Endodermal cell (in vitro differentiated cells): ENCODE results near the gene CELF2. TPM values are rescaled to one million over a fixed set of nuclear protein-coding genes. Genes with fewer than 3 reads are reported as not detected.

ENCODE experiments used
- DNase-seq: peaks from one replicate; pipeline ENCODE4 v3.0.0-alpha.2; 2017
- H3K27ac ChIP-seq: 2 replicates; pipeline ENCODE4 v1.5.1; 2013; ENCODE audit warnings: mild to moderate bottlenecking, low read depth, low read length, moderate library complexity
- H3K27me3 ChIP-seq: 2 replicates; pipeline ENCODE4 v1.6.1; 2013; ENCODE audit warnings: mild to moderate bottlenecking, low read length, moderate library complexity; ENCODE audit not compliant: insufficient read depth, control insufficient read depth, poor library complexity, severe bottlenecking
- H3K36me3 ChIP-seq: 2 replicates; pipeline ENCODE4 v1.7.0; 2013; ENCODE audit warnings: mild to moderate bottlenecking, low read length, moderate library complexity; ENCODE audit not compliant: control insufficient read depth, insufficient read depth
- H3K4me1 ChIP-seq: one replicate; pipeline ENCODE4 v1.7.0; 2013; ENCODE audit warnings: low read length; ENCODE audit not compliant: control insufficient read depth, insufficient read depth
- H3K4me3 ChIP-seq: 2 replicates; pipeline ENCODE4 v1.5.1; 2013; ENCODE audit warnings: mild to moderate bottlenecking, low read length, moderate library complexity
- H3K9ac ChIP-seq: 2 replicates; pipeline ENCODE4 v1.6.1; 2013; ENCODE audit warnings: mild to moderate bottlenecking, low read length, moderate library complexity; ENCODE audit not compliant: poor library complexity, severe bottlenecking; ENCODE audit errors: extremely low read depth
- H3K9me3 ChIP-seq: 2 replicates; pipeline ENCODE4 v1.6.1; 2013; ENCODE audit warnings: mild to moderate bottlenecking, low read length, moderate library complexity; ENCODE audit not compliant: control insufficient read depth
- H3K27ac Mint-ChIP-seq: 2 replicates; pipeline ENCODE4 v1.8.0; 2020; ENCODE audit warnings: mixed read lengths
- H3K27me3 Mint-ChIP-seq: 2 replicates; pipeline ENCODE4 v1.8.0; 2021; ENCODE audit warnings: mild to moderate bottlenecking, mixed read lengths; ENCODE audit not compliant: insufficient read depth
- H3K36me3 Mint-ChIP-seq: 2 replicates; pipeline ENCODE4 v1.8.0; 2020; ENCODE audit warnings: low read depth, mixed read lengths
- H3K4me1 Mint-ChIP-seq: 2 replicates; pipeline ENCODE4 v1.8.0; 2020; ENCODE audit warnings: mixed read lengths
- H3K4me3 Mint-ChIP-seq: 2 replicates; pipeline ENCODE4 v1.8.0; 2020; ENCODE audit warnings: mild to moderate bottlenecking, moderate library complexity, mixed read lengths
- H3K9me3 Mint-ChIP-seq: 2 replicates; pipeline ENCODE4 v1.8.0; 2020; ENCODE audit warnings: mild to moderate bottlenecking, mixed read lengths
- CTCF ChIP-seq: fragments of 200-600 bp; sonication (generic); conservative IDR thresholded peaks from 2 replicates; pipeline ENCODE4 v1.5.0; 2021; ENCODE audit warnings: antibody characterized with exemption, mild to moderate bottlenecking
- WGBS, 2 experiments: methylation state at CpG; one replicate each; pipeline versions ENCODE4 v1.1.5 to v1.1.7; 2013; ENCODE audit warnings: missing lambda C conversion rate in 2 of 2, mixed read lengths in 1 of 2; ENCODE audit not compliant: insufficient coverage in 1 of 2, insufficient read length in 1 of 2; 5-methylcytosine and 5-hydroxymethylcytosine counted together
- total RNA-seq, 2 donors: library from RNA; stranded (reverse); fragmentation: NEBNext Ultra II Directional in 1 of 2; extraction: Animal tissue kit (Norgen Biotek cat#: 25700) in 1 of 2; gene quantifications; 2 replicates in 1 of 2; 3 replicates in 1 of 2; pipeline ENCODE4 v1.2.1, GENCODE V29; 2021

CELF2 gene
- total RNA-seq, 2 donors from 2014 or later: 79.9 to 96.1 TPM

- 85 to 89% methylated on average over 2 of the region's 2 CpGs for WGBS, 2 experiments
- no peak overlapping the region for H3K9ac ChIP-seq
- H3K27me3 ChIP-seq: no peaks in the 10 kb centered on the region
- no peak for TF ChIP-seq CTCF
- H3K4me1 ChIP-seq: peaks cover 20% of the 10 kb centered on the region
- Mint-ChIP-seq H3K27ac (peak overlapping the region; percentile 62), H3K36me3 (no peaks in the 10 kb centered on the region), H3K9me3 (peaks cover 13% of the 10 kb centered on the region), H3K4me3 (no peak overlapping the region), H3K4me1 (peaks cover 42% of the 10 kb centered on the region), H3K27me3 (peaks cover 2% of the 10 kb centered on the region)
- DNase-seq: no peak
- no peaks in the 10 kb centered on the region for H3K36me3 ChIP-seq
- H3K4me3 ChIP-seq: peak overlapping the region; percentile 21
- no peak overlapping the region for H3K27ac ChIP-seq
- H3K9me3 ChIP-seq: peaks cover 13% of the 10 kb centered on the region
Measured at GRCh38 chr10:10975647-10976046, 42.0 kb upstream of the CELF2 start.

- Mint-ChIP-seq H3K4me1 (peaks cover 45% of the 10 kb centered on the region), H3K4me3 (no peak overlapping the region), H3K27ac (no peak overlapping the region), H3K36me3 (no peaks in the 10 kb centered on the region), H3K27me3 (no peaks in the 10 kb centered on the region), H3K9me3 (peaks cover 13% of the 10 kb centered on the region)
- Histone ChIP-seq H3K27ac (no peak overlapping the region), H3K27me3 (no peaks in the 10 kb centered on the region), H3K4me3 (no peak overlapping the region), H3K9me3 (peaks cover 13% of the 10 kb centered on the region), H3K36me3 (no peaks in the 10 kb centered on the region), H3K4me1 (peaks cover 20% of the 10 kb centered on the region), H3K9ac (no peak overlapping the region)
- WGBS, 2 experiments: 92 to 100% methylated on average over 4 of the region's 4 CpGs
- DNase-seq: no peak
- TF ChIP-seq CTCF: no peak
Measured at GRCh38 chr10:10976652-10977051, 41.0 kb upstream of the CELF2 start.

- Histone ChIP-seq H3K9ac (no peak overlapping the region), H3K4me1 (peaks cover 20% of the 10 kb centered on the region), H3K9me3 (peaks cover 13% of the 10 kb centered on the region), H3K27me3 (no peaks in the 10 kb centered on the region), H3K4me3 (no peak overlapping the region), H3K27ac (no peak overlapping the region), H3K36me3 (no peaks in the 10 kb centered on the region)
- H3K27me3 Mint-ChIP-seq: no peaks in the 10 kb centered on the region
- TF ChIP-seq CTCF: no peak
- DNase-seq: no peak
- WGBS, 2 experiments: 90 to 100% methylated on average over 1 to 2 of the region's 2 CpGs
- H3K4me1 Mint-ChIP-seq: peaks cover 45% of the 10 kb centered on the region
- H3K27ac Mint-ChIP-seq: no peak overlapping the region
- no peak overlapping the region for H3K4me3 Mint-ChIP-seq
- peaks cover 13% of the 10 kb centered on the region for H3K9me3 Mint-ChIP-seq
- no peaks in the 10 kb centered on the region for H3K36me3 Mint-ChIP-seq
Measured at GRCh38 chr10:10977226-10977956, 40.3 kb upstream of the CELF2 start.
